K562 (cell line): ENCODE measurements around the gene UCKL1. TPM values are rescaled to one million over a fixed set of nuclear protein-coding genes. Genes with fewer than 3 reads are reported as not detected.

Source experiments
- ATAC-seq: fragments of 200-7000 bp; cut with Tn5 transposase; 3 replicates; pipeline ENCODE4 v1.9.1; 2020; ENCODE audit warnings: moderate library complexity
- BruUV-seq: library from RNA; stranded (reverse); fragments of 400-500 nt; replicated peaks from 2 replicates; lab custom pipeline; 2021; lab: Mats Ljungman, UMichigan
- CTCF ChIA-PET: fragments of 300-600 bp; formaldehyde crosslinking; extraction: SDS; loops from one replicate; lab custom pipeline; 2021; ENCODE audit warnings: low intra/inter-chr PET ratio; lab: Yijun Ruan, JAX
- POLR2A ChIA-PET: fragments of 300-600, 350-650 bp; sonication (Branson Sonifier 250); formaldehyde crosslinking; extraction: SDS; loops from one replicate; lab custom pipeline; 2021; ENCODE audit warnings: antibody characterized with exemption, inconsistent platforms; lab: Yijun Ruan, JAX
- DNase-seq, 4 experiments: peaks; one replicate each; pipeline versions ENCODE4 v3.0.0 to v3.0.0-alpha.2; 2011 to 2018; ENCODE audit warnings: low spot score in 3 of 4, mixed read lengths in 3 of 4; ENCODE audit errors: extremely low read depth in 1 of 4
- FAIRE-seq: peaks from 2 replicates; lab custom pipeline; 2011; peaks lifted over from hg19 to GRCh38; lab: Jason Lieb, UNC
- H2AFZ ChIP-seq: 2 replicates; pipeline ENCODE4 v1.6.0; 2011; ENCODE audit warnings: low read depth, low read length, control low read depth, inconsistent platforms
- H3K27ac ChIP-seq: fragments of 200-600 bp; 3 replicates; pipeline ENCODE4 v1.8.0; 2011; ENCODE audit warnings: low read depth, mild to moderate bottlenecking, control low read depth, inconsistent platforms, low read length, moderate library complexity, mixed read lengths; ENCODE audit errors: extremely low read depth
- H3K27me3 ChIP-seq, 2 experiments: fragments of 300-600 bp in 1 of 2; 2 replicates in 1 of 2; 3 replicates in 1 of 2; pipeline versions ENCODE4 v1.6.0 to v1.8.0; 2011; ENCODE audit warnings: inconsistent platforms in 2 of 2, low read length in 2 of 2, mild to moderate bottlenecking in 1 of 2, mixed read lengths in 1 of 2, moderate library complexity in 1 of 2; ENCODE audit not compliant: control insufficient read depth in 2 of 2, insufficient read depth in 2 of 2
- H3K36me3 ChIP-seq: fragments of 300-600 bp; 3 replicates; pipeline ENCODE4 v1.8.0; 2011; ENCODE audit warnings: mild to moderate bottlenecking, low read length, inconsistent platforms; ENCODE audit not compliant: control insufficient read depth, insufficient read depth
- H3K4me1 ChIP-seq, 2 experiments: fragments of 200-600 bp in 1 of 2; replicated peaks in 1 of 2; 2 replicates in 1 of 2; 3 replicates in 1 of 2; pipeline versions ENCODE4 v1.5.1 to v1.8.0; 2011; ENCODE audit warnings: inconsistent platforms in 2 of 2, low read length in 2 of 2, mild to moderate bottlenecking in 1 of 2, mixed read lengths in 1 of 2, moderate library complexity in 1 of 2; ENCODE audit not compliant: control insufficient read depth in 2 of 2, insufficient read depth in 2 of 2
- H3K4me2 ChIP-seq: 2 replicates; pipeline ENCODE4 v1.6.1; 2011; ENCODE audit warnings: low read length, control low read depth, inconsistent platforms, mixed read lengths; ENCODE audit not compliant: insufficient read depth
- H3K4me3 ChIP-seq: fragments of 200-600 bp; sonication (generic), shearing (Covaris generic); 2 replicates; pipeline ENCODE4 v1.5.1; 2016; ENCODE audit warnings: control low read depth, inconsistent platforms
- H3K79me2 ChIP-seq: fragments of 200-600 bp; 3 replicates; pipeline ENCODE4 v1.8.0; 2011; ENCODE audit warnings: low read length, inconsistent platforms; ENCODE audit not compliant: control insufficient read depth, insufficient read depth
- H3K9ac ChIP-seq, 2 experiments: 2 replicates each; pipeline versions ENCODE4 v1.6.0 to v1.6.1; 2011; ENCODE audit warnings: low read depth in 2 of 2, low read length in 2 of 2, control low read depth in 1 of 2, inconsistent platforms in 1 of 2, mild to moderate bottlenecking in 1 of 2, mixed read lengths in 1 of 2; ENCODE audit not compliant: insufficient read depth in 1 of 2
- H3K9me1 ChIP-seq: one replicate; pipeline ENCODE4 v1.6.0; 2011; ENCODE audit warnings: inconsistent platforms, mild to moderate bottlenecking, low read length, moderate library complexity; ENCODE audit not compliant: control insufficient read depth, insufficient read depth
- H3K9me3 ChIP-seq: replicated peaks from 2 replicates; pipeline ENCODE4 v1.5.1; 2011; ENCODE audit warnings: low read depth, low read length, inconsistent platforms; ENCODE audit not compliant: control insufficient read depth, insufficient read depth
- H4K20me1 ChIP-seq: replicated peaks from 2 replicates; pipeline ENCODE4 v1.6.1; 2011; ENCODE audit warnings: low read length, inconsistent platforms, mixed read lengths; ENCODE audit not compliant: control insufficient read depth, insufficient read depth
- ARHGAP35 ChIP-seq: fragments of 450-650 bp; IDR thresholded peaks from 2 replicates; pipeline ENCODE4 v1.6.1; 2018; ENCODE audit not compliant: partially characterized antibody
- CREB3 ChIP-seq: fragments of 450-650 bp; conservative IDR thresholded peaks from 2 replicates; pipeline ENCODE4 v1.6.1; 2016; ENCODE audit warnings: missing genetic modification characterization, low read depth, mild to moderate bottlenecking, missing compliant biosample characterization, moderate library complexity
- HDAC3 ChIP-seq: fragments of 450-650 bp; IDR thresholded peaks from 2 replicates; pipeline ENCODE4 v1.6.1; 2018; ENCODE audit warnings: borderline replicate concordance, mild to moderate bottlenecking, moderate library complexity; ENCODE audit not compliant: partially characterized antibody
- KLF1 ChIP-seq: fragments of 450-650 bp; IDR thresholded peaks from 2 replicates; pipeline ENCODE4 v1.6.1; 2016; ENCODE audit warnings: missing genetic modification characterization, missing compliant biosample characterization
- MAZ ChIP-seq, 2 experiments: fragments of 450-650 bp in 1 of 2; sonication (generic) in 1 of 2; formaldehyde crosslinking; IDR thresholded peaks in 1 of 2; conservative IDR thresholded peaks in 1 of 2; 2 replicates each; pipeline versions ENCODE4 v1.4.0 to v1.5.0; 2020; ENCODE audit warnings: mild to moderate bottlenecking in 1 of 2, missing genetic modification reagents in 1 of 2
- POLR2G ChIP-seq: fragments of 200-400 bp; formaldehyde crosslinking; IDR thresholded peaks from 2 replicates; pipeline ENCODE4 v1.6.1; 2017; ENCODE audit warnings: low read depth, mild to moderate bottlenecking, antibody characterized with exemption, low read length, moderate library complexity
- RCOR1 ChIP-seq, 2 experiments: IDR thresholded peaks; 2 replicates each; pipeline ENCODE4 v1.6.1; 2012; ENCODE audit warnings: low read depth in 2 of 2, low read length in 2 of 2, borderline replicate concordance in 1 of 2, improper control_type of control experiment in 1 of 2
- ZFP91 ChIP-seq: sonication (generic); formaldehyde crosslinking; IDR thresholded peaks from 2 replicates; pipeline ENCODE4 v1.8.0; 2022; ENCODE audit warnings: mild to moderate bottlenecking, missing genetic modification reagents
- ZNF232 ChIP-seq: sonication (generic); formaldehyde crosslinking; IDR thresholded peaks from 2 replicates; pipeline ENCODE4 v1.8.0; 2022; ENCODE audit warnings: mild to moderate bottlenecking, missing genetic modification reagents
- ZNF253 ChIP-seq: fragments of 250-450 bp; sonication (Bioruptor Pico); conservative IDR thresholded peaks from 2 replicates; pipeline ENCODE4 v1.6.1; 2021; ENCODE audit warnings: mild to moderate bottlenecking
- ZNF449 ChIP-seq: fragments of 250-450 bp; sonication (Bioruptor Pico); IDR thresholded peaks from 2 replicates; pipeline ENCODE4 v1.8.0; 2022; ENCODE audit warnings: moderate library complexity, mild to moderate bottlenecking, inconsistent platforms
- WGBS: fragments of 100-300 bp; shearing (Covaris generic); methylation state at CpG from one replicate; pipeline ENCODE4 v1.1.6; 2016; ENCODE audit warnings: low coverage, mixed read lengths; ENCODE audit not compliant: insufficient coverage; ENCODE audit errors: missing lambda C conversion rate; 5-methylcytosine and 5-hydroxymethylcytosine counted together
- in situ Hi-C: fragments of 300-500 bp; cut with MboI; formaldehyde crosslinking; loops from 4 replicates; pipeline ENCODE4 v1.15.0; 2018; ENCODE audit warnings: inconsistent platforms, mixed read lengths
- intact Hi-C: fragments of 100-400 bp; cut with micrococcal nuclease; formaldehyde crosslinking; loops from 2 replicates; pipeline ENCODE4 v1.14.2; 2022
- polyA plus RNA-seq, 8 experiments: library from polyadenylated mRNA; depleted of rRNA in 4 of 8; stranded (reverse) in 5 of 8; unstranded in 3 of 8; fragments of >200 nt; fragmentation: Nextera tagmentation in 2 of 8; fragmentation: Illumina TruSeq in 1 of 8; extraction: Ambion mirVana in 2 of 8; extraction: Trizol in 1 of 8; gene quantifications; 2 replicates each; pipeline versions ENCODE4 v1.2.1 to v1.2.3, GENCODE V29; 2011 to 2014; ENCODE audit warnings: inconsistent platforms in 1 of 8, missing spikeins in 1 of 8
- total RNA-seq, 7 experiments: library from RNA; depleted of rRNA in 6 of 7; stranded (reverse); fragments of >200 nt in 6 of 7; fragmentation: Illumina TruSeq in 2 of 7; extraction: Trizol in 2 of 7; gene quantifications; 2 replicates each; pipeline versions ENCODE4 v1.2.1 to v1.2.3, GENCODE V29; 2011 to 2021; ENCODE audit warnings: low replicate concordance in 1 of 7

The UCKL1 gene
- total and polyA plus RNA-seq, 9 of the 15 experiments (the other 6 are each of a cell fraction or from before 2014, with no cell fraction given), result 3.1 to 52.8 (median 24.2) TPM

GRCh38 chr20:63920226-63920625 is 36.0 kb downstream of the UCKL1 start:
- Histone ChIP-seq H3K9me1 (no peaks in the 10 kb centered on the region), H3K4me3 (no peak overlapping the region), H2AFZ (no peak overlapping the region), H3K36me3 (peaks cover 36% of the 10 kb centered on the region; the same call in 2 of the 3 replicates), H3K4me2 (no peak overlapping the region), H3K27me3 (no peaks in the 10 kb centered on the region), H4K20me1 (0 out of 2 replicates have a peak, but pooled peaks cover 4% of the 10 kb centered on the region), H3K27ac (no peak overlapping the region), H3K4me1 (peaks cover 0 to 7% of the 10 kb centered on the region in 2 experiments; a peak in 2 of 5 replicates), H3K9ac (no peak overlapping the region), H3K9me3 (peaks cover 3% of the 10 kb centered on the region; the same call in 1 of the 2 replicates), H3K79me2 (peaks cover 48% of the 10 kb centered on the region)
- 94% methylated on average over 8 of the region's 23 CpGs for WGBS
- TF ChIP-seq POLR2G (peak; percentile 54), ARHGAP35 (no peak)
- DNase-seq, result no peak
- in situ Hi-C loops (no loop called here), intact Hi-C loops (no loop called here)
- ATAC-seq, result no peak
- ChIA-PET CTCF (no interaction called here), POLR2A (no interaction called here)
- BruUV-seq, result no TSS peak
- FAIRE-seq, result no peak

GRCh38 chr20:63919130-63919529 is 37.1 kb downstream of the UCKL1 start:
- Histone ChIP-seq H4K20me1 (0 out of 2 replicates have a peak, but pooled peaks cover 4% of the 10 kb centered on the region), H3K4me1 (peaks cover 0 to 7% of the 10 kb centered on the region in 2 experiments; a peak in 2 of 5 replicates), H3K27me3 (no peaks in the 10 kb centered on the region), H3K9ac (no peak overlapping the region), H3K27ac (no peak overlapping the region), H3K79me2 (peaks cover 52% of the 10 kb centered on the region), H2AFZ (no peak overlapping the region), H3K36me3 (peaks cover 37% of the 10 kb centered on the region; the same call in 2 of the 3 replicates), H3K4me3 (no peak overlapping the region), H3K9me3 (peaks cover 5% of the 10 kb centered on the region; the same call in 1 of the 2 replicates), H3K4me2 (no peak overlapping the region), H3K9me1 (no peaks in the 10 kb centered on the region)
- in situ Hi-C loops, result no loop called here
- DNase-seq, result no peak
- TF ChIP-seq KLF1 (tag), result no peak
- no peak for TF ChIP-seq ZNF449 (CRISPR knock-in tag)
- no peak for TF ChIP-seq ZNF232
- TF ChIP-seq RCOR1 (IDR thresholded peaks at IDR 0.05; ENCODE audit: borderline replicate concordance in 1 of 2, low read depth in 2 of 2, low read length in 2 of 2), result no peak
- TF ChIP-seq MAZ (CRISPR knock-in tag; conservative IDR thresholded peaks at IDR 0.05 in 1 of 2, IDR thresholded peaks at IDR 0.05 in 1 of 2), result no peak
- TF ChIP-seq ZFP91, result no peak
- TF ChIP-seq ZNF253 (CRISPR knock-in tag), result no peak
- TF ChIP-seq HDAC3, result no peak
- no peak for TF ChIP-seq CREB3 (tag)
- 98% methylated on average over 16 of the region's 19 CpGs for WGBS
- intact Hi-C loops, result no loop called here
- no peak for ATAC-seq
- POLR2A ChIA-PET, result no interaction called here
- CTCF ChIA-PET, result interaction anchor here (0.6 kb wide), 1 partner anchor 206 kb away, joined by 3 read pairs; no protein-coding TSS in a partner anchor
- FAIRE-seq, result no peak
- no TSS peak for BruUV-seq
